CD4-positive, alpha-beta T cell treated with Interleukin-2 at 100 ng/mL for 4 hours (primary cell): Measurements from ENCODE around the gene NFATC2.

ENCODE experiments used
- DNase-seq: peaks from one replicate; pipeline ENCODE4 v3.0.0-alpha.2; 2020; ENCODE audit warnings: low spot score

Gene NFATC2

DNA sequence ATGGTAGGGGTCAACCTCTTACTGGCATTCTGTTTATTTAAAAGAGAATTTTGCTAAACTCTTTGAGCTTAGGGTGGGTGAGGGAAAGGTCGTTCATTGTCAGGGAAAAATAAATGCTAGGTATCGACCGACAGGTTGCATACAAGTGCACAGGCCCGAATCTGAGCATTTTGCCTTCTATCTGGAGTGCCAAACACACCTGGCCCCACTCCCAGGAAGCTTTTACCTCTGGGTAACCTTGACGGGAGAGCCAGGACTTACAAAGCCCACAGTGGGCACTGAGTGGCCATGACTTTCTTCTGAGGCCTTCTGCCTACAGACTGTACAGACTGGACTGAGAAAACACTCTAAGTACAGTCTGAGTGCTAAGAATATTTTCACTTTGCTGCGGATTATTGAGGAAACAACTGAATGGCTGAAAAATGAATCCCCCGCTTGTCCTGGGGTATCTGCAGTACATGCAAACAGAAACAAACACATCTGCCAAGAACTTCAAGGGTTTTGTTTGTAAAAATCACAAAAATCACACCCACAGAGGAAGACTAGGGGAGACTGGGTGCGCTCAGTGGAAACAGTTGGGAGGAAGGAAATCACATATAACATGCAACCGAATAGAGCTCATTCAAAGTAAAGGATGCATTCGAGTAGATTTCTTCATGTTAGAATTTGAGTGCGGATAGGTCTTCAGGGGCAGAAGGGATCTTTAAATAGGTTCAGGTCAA lies 152.8 kb downstream of the NFATC2 start:
- no peak for DNase-seq

- DNase-seq = no peak
Measured at GRCh38 chr20:51388756-51389542, 153.6 kb downstream of the NFATC2 start.

DNA sequence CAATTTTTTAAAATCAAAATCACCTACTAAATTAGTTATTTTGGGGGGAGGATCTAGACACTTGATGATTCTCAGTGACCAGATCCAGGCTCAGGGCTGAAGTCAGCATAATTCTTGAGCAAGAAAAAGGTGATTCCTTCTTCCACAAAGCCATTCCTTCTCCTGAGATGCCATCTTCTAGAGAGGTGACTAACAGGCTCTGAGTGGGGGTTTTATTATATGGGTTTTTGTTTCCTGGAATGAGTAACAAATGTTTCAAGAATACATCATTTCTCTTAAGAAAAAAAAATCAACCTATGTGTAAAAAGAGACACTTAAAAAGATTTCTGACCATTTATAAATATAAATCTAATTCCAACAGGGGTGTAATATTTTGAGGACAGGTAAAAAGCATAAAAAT lies 154.3 kb downstream of the NFATC2 start:
- peak; percentile 37 for DNase-seq

DNA sequence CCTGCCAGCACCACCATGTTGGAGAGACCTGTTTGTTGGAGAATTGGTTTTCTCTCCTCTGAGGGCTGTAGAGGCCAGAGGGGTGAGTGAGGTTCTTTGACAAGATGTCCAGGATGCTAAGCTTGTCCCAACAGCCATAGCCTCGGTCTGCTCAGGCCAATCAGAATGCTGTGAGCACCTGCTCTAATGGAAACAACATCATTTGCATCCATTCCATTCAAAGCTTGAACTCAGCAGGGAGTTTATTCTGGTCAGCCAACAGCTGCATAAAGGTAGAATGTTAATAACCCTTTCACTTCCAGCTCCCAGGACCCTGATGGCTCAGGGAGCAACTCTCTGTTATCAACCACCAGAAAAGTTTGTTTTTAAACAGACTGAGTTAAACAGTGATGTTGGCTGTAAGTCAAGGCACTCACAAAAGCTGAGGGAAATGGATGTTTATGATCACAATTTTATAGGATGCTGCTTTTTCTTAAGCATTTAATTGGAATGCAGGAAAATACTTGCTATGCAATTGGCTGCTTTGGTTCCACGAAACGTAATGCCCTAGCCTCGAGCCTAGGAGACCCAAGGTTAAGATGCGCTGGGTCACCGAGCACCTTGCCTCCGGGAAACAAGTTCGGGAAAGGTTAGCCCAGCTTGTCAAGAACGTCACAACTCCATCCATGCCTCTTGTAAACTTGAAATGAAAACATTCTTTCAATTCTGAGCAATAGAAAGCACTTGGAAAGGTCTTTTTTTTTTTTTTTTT lies 155.2 kb downstream of the NFATC2 start:
- no peak for DNase-seq

DNA sequence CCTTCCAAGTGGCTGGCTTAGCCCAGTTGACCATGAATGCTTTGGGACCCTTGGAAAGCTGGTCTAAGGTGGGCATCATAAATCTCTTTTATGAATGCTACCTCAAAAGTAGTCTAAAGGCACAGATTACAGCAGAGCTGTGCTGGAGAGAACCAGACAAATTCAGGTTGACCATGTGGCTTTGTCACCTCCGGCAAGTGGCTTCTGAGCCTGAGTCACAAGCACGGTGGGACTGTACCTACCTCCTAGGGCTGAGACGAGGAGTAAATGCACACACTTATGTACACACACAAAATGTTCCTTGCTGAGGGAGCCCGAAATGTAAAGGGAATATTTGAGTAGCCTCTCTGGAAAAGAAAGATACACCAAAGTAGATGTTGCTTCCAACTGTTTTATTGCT lies 155.9 kb downstream of the NFATC2 start:
- peak; percentile 72 for DNase-seq

DNA sequence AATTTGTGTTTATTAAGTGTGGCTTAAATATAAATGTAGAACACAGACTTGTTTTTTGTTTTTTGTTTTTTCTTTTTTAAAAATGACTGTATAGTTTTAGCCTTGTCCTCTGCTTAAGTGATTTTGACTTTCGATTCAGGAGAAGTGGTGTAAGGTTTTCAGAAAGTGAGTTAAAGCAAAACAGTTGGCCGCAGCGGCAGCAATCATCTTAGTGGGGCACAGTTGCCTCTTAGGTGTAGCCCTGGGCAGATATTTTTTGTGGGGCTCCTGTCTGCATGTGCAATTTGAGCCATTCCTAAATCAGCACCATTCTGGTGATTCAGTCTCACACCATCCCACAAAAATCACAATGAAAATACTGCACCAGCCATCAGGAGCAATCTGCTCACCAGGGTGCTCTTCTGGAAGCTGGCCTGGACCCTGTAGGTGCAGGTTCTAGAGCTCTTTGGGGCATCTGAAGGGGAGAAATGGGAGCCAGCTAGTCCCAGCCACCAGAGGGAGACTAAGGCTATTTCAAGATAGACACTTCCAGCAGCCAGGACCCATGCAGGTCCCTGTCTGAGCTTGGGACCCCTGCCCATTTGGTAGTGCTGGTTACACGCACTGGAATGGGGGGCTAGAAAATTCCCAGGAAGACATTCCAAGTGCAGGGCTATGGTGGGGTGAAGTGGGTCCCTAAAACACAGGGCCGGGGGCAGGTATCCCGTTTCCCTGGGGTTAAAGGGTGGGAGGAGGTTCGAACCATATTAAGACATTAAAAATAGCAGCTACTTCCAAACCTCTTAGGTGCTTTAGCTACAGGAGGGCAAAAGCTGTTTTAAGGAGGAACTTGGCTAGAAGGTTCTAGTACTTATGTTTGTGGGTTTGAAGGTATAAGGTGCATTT lies 156.6 kb downstream of the NFATC2 start:
- DNase-seq = peak; percentile 44

DNA sequence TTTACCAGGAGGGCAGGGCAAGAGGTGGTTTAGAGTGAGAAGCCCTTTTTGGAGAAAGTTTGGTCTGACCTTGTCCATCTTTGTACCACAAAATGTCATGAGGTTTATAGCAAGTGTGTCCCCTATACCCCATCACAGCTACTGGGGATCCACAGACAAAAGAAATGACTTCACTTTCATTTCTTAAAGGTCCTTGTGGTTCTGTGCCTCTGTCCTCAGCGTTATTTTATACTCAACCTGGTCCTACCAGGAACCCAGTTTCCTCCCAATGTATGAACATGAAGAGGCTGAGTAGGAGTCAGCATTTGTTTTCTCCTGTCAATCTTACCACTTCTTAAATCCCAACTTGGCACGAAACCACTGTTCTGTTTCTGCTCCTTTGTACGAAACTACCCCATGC lies 157.6 kb downstream of the NFATC2 start:
- no peak for DNase-seq

DNA sequence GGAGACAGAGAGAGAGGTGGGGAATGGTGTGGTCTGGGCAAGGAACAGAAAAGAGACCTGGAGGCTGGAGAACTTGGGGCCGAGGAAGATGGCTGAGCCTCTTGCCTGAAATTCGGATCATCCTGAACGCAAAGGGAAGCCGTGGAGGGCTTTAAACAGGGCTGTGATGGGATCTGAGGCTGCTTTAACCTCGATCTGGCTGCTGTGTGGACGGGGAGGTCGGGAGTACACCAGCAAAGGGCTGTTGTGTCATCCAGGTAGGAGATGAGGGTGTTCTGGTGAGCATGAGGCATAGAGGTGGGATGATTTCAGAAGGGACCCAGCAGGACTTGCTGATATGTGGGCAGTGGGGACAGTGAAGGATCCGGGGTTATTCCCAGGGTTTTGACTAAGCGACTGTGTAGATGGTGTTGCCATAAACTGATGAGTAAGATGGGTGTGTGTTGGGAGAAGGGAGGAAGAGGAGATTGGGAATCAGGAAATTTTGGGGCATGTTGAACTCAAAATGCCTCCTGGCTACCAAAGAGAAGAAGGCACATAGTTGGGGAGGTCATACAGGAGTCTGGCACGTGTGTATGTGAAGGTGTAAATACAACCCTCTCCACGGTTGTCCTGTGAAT lies 158.5 kb downstream of the NFATC2 start:
- no peak for DNase-seq

GRCh38 chr20:51382986-51383821 lies 159.3 kb downstream of the NFATC2 start:
- no peak for DNase-seq

DNA sequence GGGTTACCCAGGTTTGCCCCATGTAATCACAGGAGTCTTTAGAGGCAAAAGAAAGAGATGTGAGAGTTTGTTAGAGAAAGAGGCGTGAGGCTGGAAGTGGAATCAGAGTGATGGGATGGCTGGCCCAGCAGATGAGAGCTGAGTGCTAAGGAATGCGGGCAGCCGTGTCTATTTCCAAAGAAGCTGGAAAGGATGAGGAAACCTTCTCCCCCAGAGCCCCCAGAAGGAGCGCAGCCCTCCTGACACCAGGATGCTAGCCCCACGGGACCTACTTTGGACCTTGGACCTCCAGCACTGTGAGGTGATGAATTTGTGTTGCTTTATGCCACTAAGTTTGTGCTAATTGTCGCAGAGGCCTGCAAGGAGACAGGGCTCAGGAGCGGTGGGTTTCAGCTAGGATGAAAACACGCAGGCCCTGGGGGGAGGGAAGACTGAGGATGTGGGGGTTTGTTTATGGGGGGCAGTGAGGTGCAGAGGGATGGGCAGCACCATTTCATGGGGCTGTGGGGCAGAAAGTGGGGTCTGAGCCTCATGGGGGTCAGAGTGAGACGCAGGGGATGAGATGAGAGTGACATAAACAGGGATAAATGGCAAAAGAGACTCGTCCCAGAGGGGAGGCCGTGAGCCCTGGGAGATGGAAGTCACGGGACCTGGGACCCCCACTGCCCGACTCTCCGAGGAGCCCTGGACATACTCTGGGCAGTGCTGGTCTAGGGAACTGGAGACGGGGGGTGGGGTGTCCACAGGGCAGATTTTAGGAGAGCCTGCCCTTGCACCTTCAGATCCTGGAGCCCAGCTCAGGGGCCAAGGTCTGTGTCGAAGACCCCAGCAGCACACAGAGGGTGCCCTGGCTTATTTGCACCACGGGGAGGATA lies 160.2 kb downstream of the NFATC2 start:
- DNase-seq = no peak

DNA sequence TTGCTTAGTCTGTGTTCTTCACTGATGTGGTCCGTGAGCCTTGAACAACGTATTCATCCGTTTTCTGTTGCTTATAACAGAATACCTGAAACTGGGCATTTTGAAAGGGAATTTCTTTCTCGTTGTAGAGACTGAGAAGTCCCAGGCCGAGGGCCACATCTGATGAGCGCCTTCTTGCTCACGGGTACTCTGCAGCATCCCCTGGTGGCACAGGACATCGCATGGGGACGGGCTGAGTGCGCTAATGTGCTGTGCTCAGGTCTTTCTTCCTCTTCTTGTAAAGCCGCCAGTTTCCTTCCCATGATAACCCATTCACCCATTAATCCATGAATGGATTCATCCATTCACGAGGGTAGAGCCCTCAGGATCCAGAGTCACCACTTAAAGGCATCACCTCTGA lies 161.0 kb downstream of the NFATC2 start:
- DNase-seq = no peak

DNA sequence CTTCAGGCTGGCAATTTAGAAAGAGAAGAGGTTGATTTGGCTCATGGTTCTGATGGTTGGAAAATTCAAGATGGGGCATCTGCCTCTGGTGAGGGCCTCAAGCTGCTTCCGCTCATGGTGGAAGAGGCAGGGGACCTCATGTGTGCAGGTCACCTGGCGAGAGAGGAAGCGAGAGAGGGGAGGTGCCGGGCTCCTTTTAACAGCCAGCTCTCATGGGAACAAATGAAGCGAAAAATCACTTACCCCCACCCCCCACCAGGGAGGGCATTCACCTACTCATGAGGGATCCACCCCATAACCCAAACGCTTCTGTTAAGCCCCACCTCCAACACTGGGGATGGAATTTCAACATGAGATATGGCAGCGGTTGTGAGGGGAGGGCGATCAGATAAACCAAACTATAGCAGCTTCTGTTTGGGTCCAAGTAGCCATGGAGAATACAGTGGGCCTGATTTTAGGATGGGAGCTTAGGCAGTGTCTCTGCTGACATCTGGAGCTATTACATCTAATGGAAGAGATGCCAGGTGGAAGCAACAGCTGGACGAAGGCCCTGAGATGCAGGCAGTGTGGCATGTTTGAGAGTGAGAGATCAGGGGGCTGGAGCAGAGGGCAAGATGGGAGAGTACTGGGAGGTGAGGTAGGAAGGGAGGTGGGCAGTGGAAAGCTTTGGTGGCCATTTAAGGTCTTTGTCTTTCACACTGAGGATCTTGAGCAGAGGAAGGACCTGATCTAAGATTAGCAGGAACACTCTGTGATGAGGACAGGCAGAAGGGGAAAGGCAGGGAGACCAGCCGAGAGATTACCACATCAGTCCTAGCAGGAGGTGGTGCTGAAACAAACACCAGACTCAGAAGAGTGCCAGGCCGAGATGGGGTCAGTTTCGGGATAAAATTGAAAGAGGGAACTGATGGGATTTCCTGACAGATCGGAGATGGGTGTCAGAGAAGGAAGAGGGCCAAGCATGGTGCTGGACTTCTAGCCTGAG lies 161.8 kb downstream of the NFATC2 start:
- no peak for DNase-seq

- no peak for DNase-seq
Measured at GRCh38 chr20:51379601-51380341, 162.7 kb downstream of the NFATC2 start.

- DNase-seq = no peak
Measured at GRCh38 chr20:51378171-51378928, 164.2 kb downstream of the NFATC2 start.

- no peak for DNase-seq
Measured at GRCh38 chr20:51377132-51377531, 165.4 kb downstream of the NFATC2 start.

DNA sequence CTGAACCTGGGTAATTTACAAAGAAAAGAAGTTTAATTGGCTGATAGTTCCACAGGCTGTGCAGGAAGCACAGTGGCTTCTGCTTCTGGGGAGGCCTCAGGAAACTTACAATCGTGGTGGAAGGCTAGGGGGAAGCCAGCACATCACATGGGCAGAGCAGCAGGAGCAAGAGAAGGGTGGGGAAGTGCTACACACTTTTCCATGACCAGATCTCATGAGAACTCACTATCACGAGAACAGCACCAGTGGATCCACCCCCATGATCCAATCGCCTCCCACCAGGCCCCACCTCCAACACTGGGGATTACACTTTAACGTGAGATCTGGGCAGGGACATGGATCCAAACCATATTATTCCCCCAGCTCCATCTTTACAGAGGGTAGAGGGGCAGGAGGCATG lies 166.4 kb downstream of the NFATC2 start:
- no peak for DNase-seq

GRCh38 chr20:51375561-51375960 lies 167.0 kb downstream of the NFATC2 start:
- no peak for DNase-seq
